Neural cell (in vitro differentiated cells): ENCODE results near the gene DACH1. TPM values are rescaled to one million over a fixed set of nuclear protein-coding genes. Genes with fewer than 3 reads are reported as not detected.
A peak's percentile ranks its signal among the peaks of the same experiment; 100 is the strongest.

Source experiments
- H2AFZ ChIP-seq: fragments of 200-600, 300-800 bp; sonication (generic), shearing (Covaris generic); 2 replicates; pipeline ENCODE4 v1.6.0; 2014; ENCODE audit warnings: low read depth, mild to moderate bottlenecking, antibody characterized with exemption, low read length, moderate library complexity
- H3F3A ChIP-seq: fragments of 200-600 bp; shearing (Covaris generic); 2 replicates; pipeline ENCODE4 v1.6.1; 2016; ENCODE audit warnings: mild to moderate bottlenecking, moderate library complexity, mixed read lengths, antibody characterized with exemption, low read length; ENCODE audit not compliant: insufficient read depth, poor library complexity, severe bottlenecking
- H3K27ac ChIP-seq: fragments of 200-600, 300-800 bp; sonication (generic), shearing (Covaris generic); 2 replicates; pipeline ENCODE4 v1.5.1; 2014; ENCODE audit warnings: mild to moderate bottlenecking, low read length, moderate library complexity
- H3K27me3 ChIP-seq: fragments of 300-800, 200-600 bp; sonication (generic), shearing (Covaris generic); 2 replicates; pipeline ENCODE4 v1.6.0; 2014; ENCODE audit warnings: mild to moderate bottlenecking, low read depth, low read length, moderate library complexity; ENCODE audit not compliant: insufficient read depth
- H3K36me3 ChIP-seq: fragments of 300-800, 200-600 bp; sonication (generic), shearing (Covaris generic); 2 replicates; pipeline ENCODE4 v1.5.1; 2014; ENCODE audit warnings: mild to moderate bottlenecking, antibody characterized with exemption, low read length, moderate library complexity; ENCODE audit not compliant: insufficient read depth
- H3K4me2 ChIP-seq: fragments of 300-800, 200-600 bp; sonication (generic), shearing (Covaris generic); 2 replicates; pipeline ENCODE4 v1.6.0; 2014; ENCODE audit warnings: mild to moderate bottlenecking, low read length
- H3K4me3 ChIP-seq: fragments of 300-800, 200-600 bp; sonication (generic), shearing (Covaris generic); 2 replicates; pipeline ENCODE4 v1.5.1; 2014; ENCODE audit warnings: mild to moderate bottlenecking, low read length, moderate library complexity
- H3K79me2 ChIP-seq: fragments of 200-600 bp; shearing (Covaris generic); replicated peaks from 2 replicates; pipeline ENCODE4 v1.6.0; 2014; ENCODE audit warnings: mild to moderate bottlenecking, low read length, moderate library complexity; ENCODE audit not compliant: insufficient read depth
- H3K9ac ChIP-seq: fragments of 300-800, 200-600 bp; sonication (generic), shearing (Covaris generic); 2 replicates; pipeline ENCODE4 v1.6.1; 2016; ENCODE audit warnings: mild to moderate bottlenecking, low read length, mixed read lengths
- H3K9me2 ChIP-seq: fragments of 200-600 bp; shearing (Covaris generic); 2 replicates; pipeline ENCODE4 v1.6.1; 2016; ENCODE audit warnings: mild to moderate bottlenecking, low read length, mixed read lengths; ENCODE audit not compliant: insufficient read depth
- H3K9me3 ChIP-seq: fragments of 200-600, 300-800 bp; sonication (generic), shearing (Covaris generic); 2 replicates; pipeline ENCODE4 v1.6.1; 2016; ENCODE audit warnings: mild to moderate bottlenecking, mixed run types, low read length, moderate library complexity, mixed read lengths
- H4K20me1 ChIP-seq: fragments of 200-600 bp; shearing (Covaris generic); 2 replicates; pipeline ENCODE4 v1.6.1; 2016; ENCODE audit warnings: mild to moderate bottlenecking, mixed run types; ENCODE audit not compliant: insufficient read depth
- CTCF ChIP-seq: fragments of 450-650 bp; IDR thresholded peaks from 2 replicates; pipeline ENCODE4 v1.5.1; 2014; ENCODE audit warnings: antibody characterized with exemption, mild to moderate bottlenecking, moderate library complexity; ENCODE audit not compliant: poor library complexity, severe bottlenecking
- EP300 ChIP-seq: fragments of 450-650 bp; conservative IDR thresholded peaks from 2 replicates; pipeline ENCODE4 v1.6.1; 2014; ENCODE audit warnings: antibody characterized with exemption, mild to moderate bottlenecking, moderate library complexity; ENCODE audit not compliant: poor library complexity, severe bottlenecking
- EZH2 ChIP-seq: fragments of 200-600, 300-800 bp; shearing (Covaris generic), sonication (generic); IDR thresholded peaks from 2 replicates; pipeline ENCODE4 v1.6.1; 2014; ENCODE audit warnings: antibody characterized with exemption, low read length, borderline replicate concordance, mild to moderate bottlenecking; ENCODE audit not compliant: insufficient read depth, poor library complexity, severe bottlenecking
- MXI1 ChIP-seq: fragments of 450-650 bp; conservative IDR thresholded peaks from 2 replicates; pipeline ENCODE4 v1.6.1; 2014; ENCODE audit warnings: antibody characterized with exemption, mild to moderate bottlenecking; ENCODE audit not compliant: poor library complexity, severe bottlenecking
- POLR2AphosphoS5 ChIP-seq: IDR thresholded peaks from 2 replicates; pipeline ENCODE4 v1.6.1; 2012
- RAD21 ChIP-seq: fragments of 450-650 bp; conservative IDR thresholded peaks from 2 replicates; pipeline ENCODE4 v1.6.1; 2014; ENCODE audit warnings: antibody characterized with exemption, mild to moderate bottlenecking, moderate library complexity
- REST ChIP-seq: IDR thresholded peaks from 2 replicates; pipeline ENCODE4 v1.6.1; 2012; ENCODE audit warnings: borderline replicate concordance
- SMC3 ChIP-seq: fragments of 450-650 bp; conservative IDR thresholded peaks from 2 replicates; pipeline ENCODE4 v1.6.1; 2014; ENCODE audit warnings: antibody characterized with exemption, mild to moderate bottlenecking, moderate library complexity; ENCODE audit not compliant: poor library complexity
- TAF1 ChIP-seq: IDR thresholded peaks from 2 replicates; pipeline ENCODE4 v1.6.1; 2012; ENCODE audit warnings: low read depth
- polyA plus RNA-seq: library from polyadenylated mRNA; depleted of rRNA; stranded (reverse); fragments of >200 nt; gene quantifications from 2 replicates; pipeline ENCODE4 v1.2.3, GENCODE V29; 2014

DACH1 gene
- polyA plus RNA-seq, 1 donor from 2014 or later, result 20.0 TPM

DNA sequence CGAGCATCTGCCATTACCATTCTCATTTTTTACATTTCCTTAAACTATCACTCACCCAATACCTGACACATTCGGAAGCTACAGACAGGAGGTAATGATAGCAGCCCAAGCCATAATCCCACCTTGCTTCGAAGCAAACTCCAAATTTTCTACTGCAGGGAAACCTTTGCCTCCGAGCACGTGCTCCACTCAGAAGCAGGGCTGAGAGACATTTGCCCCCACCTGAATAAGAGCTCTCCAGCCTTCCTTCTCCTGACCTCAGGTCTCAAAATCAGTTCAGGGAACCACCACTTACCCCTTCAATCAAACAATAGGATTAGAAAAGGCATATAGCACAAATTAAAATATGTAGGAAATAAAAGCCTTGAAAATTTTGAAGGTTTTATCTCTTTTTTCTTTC lies 2.3 kb upstream of the DACH1 start:
- Histone ChIP-seq H3K9ac (no peak overlapping the region), H4K20me1 (no peaks in the 10 kb centered on the region), H3K27ac (no peak overlapping the region), H3K27me3 (peaks cover 27% of the 10 kb centered on the region), H3K9me2 (no peaks in the 10 kb centered on the region), H2AFZ (no peak overlapping the region), H3K4me3 (peak overlapping the region; percentile 92), H3K4me2 (no peak overlapping the region), H3K9me3 (no peaks in the 10 kb centered on the region), H3F3A (peaks cover 5% of the 10 kb centered on the region), H3K36me3 (no peaks in the 10 kb centered on the region), H3K79me2 (peaks cover 23% of the 10 kb centered on the region)
- no peak for TF ChIP-seq EZH2
- no peak for TF ChIP-seq MXI1
- no peak for TF ChIP-seq CTCF
- TF ChIP-seq RAD21, result no peak
- no peak for TF ChIP-seq EP300
- TF ChIP-seq TAF1, result no peak
- no peak for TF ChIP-seq REST
- no peak for TF ChIP-seq SMC3
- no peak for TF ChIP-seq POLR2AphosphoS5

DNA sequence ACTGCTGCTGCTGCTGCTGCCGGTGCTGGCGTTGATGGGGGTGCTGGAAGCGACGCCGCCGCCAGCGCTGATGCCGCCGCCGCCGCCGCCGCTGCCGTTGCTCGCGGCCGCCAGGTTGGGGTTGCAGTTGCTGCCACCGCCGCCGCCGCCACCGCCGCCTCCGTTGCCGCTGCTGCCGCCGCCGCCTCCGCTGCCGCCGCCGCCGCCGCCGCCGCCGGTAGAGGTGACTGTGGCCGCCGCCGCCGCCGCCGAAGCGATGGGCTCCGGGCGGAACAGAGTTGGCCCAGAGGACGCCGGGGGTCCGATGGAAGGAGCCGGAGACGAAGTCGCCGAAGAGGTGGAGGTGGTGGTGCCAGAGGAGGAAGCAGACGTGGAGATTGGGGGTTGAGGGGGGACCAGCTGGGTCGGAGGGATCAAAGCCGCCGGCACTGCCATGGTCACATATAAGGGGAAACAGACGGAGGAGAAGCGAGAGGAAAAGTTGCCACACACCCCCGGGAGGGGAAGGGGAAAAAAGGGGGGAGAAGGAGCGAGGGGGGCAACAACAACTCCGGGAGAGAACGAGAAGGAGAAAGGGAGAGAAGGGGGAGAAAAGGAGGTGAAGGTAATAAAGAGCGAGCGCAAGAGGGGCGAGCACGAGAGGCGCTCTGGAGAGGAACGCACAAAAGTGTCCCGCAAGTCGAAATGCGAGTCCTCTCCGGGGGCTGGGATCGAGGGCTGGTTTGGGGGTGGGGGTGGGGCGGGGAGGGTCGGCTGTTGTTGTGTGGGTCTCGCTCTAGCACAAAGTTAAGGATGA lies 471 bp downstream of the DACH1 start:
- Histone ChIP-seq H4K20me1 (no peaks in the 10 kb centered on the region), H3K79me2 (peaks cover 46% of the 10 kb centered on the region), H3K27ac (peak overlapping the region; percentile 71), H3K4me3 (peak overlapping the region; percentile 92), H3K27me3 (peaks cover 42% of the 10 kb centered on the region), H3F3A (peaks cover 5% of the 10 kb centered on the region), H3K4me2 (peak overlapping the region; percentile 83), H3K36me3 (no peaks in the 10 kb centered on the region), H3K9ac (peak overlapping the region; percentile 79), H3K9me2 (no peaks in the 10 kb centered on the region), H3K9me3 (no peaks in the 10 kb centered on the region), H2AFZ (peak overlapping the region; percentile 30)
- TF ChIP-seq REST (no peak), EP300 (peak; percentile 3), RAD21 (peak; percentile 44), TAF1 (peak; percentile 33), MXI1 (no peak), CTCF (peak; percentile 32), POLR2AphosphoS5 (peak; percentile 26), EZH2 (no peak), SMC3 (peak; percentile 26)
